GM21526 (cell line): ENCODE measurements around the gene HSDL1.
A peak's percentile ranks its signal among the peaks of the same experiment; 100 is the strongest.

Experiments
- ATAC-seq: cut with Tn5 transposase; IDR thresholded peaks from one replicate; pipeline ENCODE4 v1.9.1; 2021; ENCODE audit warnings: moderate library complexity; ENCODE audit not compliant: unreplicated experiment, low FRiP score

Gene HSDL1

DNA sequence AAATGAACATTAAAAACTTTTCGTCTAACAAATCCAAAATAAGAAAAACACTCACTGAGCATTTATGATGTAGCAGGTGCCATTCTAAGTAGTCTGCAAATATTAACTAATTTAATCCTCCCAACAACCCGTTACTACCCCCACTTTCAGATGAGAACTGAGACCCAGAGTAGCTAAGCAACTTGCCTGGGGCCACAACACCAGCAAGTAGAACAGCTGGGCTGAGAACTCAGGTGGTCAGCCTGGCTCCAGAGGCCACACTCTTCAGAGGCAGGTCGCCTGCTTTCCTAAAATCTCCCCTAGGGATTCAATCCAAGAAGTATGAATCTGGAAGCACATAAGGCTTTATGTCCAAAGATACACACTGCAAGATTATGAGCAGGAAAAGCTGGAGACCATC lies 34.5 kb downstream of the HSDL1 start:
- no peak for ATAC-seq

DNA sequence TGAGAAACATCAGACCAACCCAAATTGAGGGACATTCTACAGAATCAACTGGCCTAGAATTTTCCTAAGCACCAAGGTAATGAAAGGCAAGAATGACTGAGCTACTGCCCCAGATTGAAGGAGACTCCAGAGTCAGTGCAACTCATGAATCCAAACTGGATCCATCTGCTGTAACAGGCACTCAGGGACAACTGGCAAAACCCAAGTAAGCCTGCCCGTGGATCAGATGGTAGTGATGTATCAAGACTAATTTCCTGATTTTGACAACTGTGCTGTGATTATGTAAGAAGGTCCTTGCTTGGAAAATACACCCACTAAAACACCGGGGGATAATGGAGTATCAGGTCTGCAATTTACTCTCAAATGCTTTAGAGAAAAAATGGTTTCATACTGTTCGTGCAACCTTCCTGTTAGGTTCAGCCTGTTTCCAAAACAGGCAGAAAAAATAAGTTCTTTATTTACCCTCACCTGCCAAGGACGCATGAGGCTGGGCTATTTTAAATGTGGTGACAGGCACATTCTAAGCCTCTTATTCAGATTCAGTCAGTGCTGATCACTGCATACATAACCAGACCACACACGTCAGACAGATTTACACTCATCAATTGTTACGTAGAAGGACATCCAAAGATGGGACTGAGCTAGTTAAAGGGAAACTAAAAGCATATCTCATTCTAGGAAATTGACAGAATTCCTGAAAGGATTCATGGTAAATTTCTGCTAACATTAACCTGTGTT lies 35.2 kb downstream of the HSDL1 start:
- ATAC-seq: no peak

DNA sequence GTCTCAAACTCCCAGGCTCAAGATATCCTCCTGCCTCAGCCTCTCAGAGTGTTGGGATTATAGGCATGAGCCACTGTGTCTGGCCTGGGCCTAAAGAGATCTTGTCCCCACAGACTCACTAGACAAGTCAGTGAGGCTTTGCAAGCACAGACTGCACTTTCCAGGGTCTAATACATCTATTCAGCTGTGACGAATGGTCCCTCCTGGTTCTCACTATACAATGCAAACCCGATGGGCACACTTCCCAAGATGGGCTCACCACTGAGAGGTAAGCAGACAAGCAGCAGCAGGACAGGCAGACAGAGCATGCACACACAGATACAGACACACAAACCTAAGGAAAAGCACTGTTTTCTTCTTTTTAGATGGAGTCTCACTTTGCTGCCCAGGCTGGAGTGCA lies 37.1 kb downstream of the HSDL1 start:
- ATAC-seq: no peak

DNA sequence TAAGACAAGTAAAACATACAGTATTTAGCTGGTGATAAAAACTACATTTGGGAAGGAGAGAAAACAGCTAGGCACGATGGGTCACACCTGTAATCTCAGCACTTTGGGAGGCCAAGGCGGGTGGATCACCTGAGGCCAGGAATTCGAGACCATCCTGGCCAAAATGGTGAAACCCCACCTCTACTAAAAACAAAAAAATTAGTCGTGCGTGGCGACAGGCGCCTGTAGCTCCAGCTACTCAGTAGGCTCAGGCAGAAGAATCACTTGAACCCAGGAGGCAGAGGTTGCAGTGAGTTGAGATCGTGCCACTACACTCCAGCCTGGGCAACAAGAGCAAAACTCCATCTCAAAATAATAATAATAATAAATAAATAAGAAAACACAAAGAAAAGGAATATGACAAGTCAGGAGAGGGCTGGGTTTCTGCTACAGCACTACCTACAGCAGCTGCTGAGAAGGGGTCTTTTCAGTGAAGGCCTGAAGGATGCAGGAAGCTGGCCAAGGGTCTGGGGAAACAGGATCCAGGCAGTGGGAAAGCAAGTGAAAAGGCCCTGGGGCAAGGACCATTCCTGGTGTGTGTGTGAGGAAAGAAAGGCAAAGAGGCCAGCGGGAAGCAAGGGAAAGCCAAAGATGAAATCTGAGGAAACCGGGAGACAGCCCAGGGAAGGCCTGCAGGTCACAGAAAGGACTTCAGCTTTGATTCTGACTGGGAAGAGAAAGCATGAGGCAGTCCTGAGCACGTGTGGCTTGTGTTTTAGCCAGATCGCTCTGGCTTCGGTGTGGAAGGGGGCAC lies 38.8 kb downstream of the HSDL1 start:
- ATAC-seq: no peak

DNA sequence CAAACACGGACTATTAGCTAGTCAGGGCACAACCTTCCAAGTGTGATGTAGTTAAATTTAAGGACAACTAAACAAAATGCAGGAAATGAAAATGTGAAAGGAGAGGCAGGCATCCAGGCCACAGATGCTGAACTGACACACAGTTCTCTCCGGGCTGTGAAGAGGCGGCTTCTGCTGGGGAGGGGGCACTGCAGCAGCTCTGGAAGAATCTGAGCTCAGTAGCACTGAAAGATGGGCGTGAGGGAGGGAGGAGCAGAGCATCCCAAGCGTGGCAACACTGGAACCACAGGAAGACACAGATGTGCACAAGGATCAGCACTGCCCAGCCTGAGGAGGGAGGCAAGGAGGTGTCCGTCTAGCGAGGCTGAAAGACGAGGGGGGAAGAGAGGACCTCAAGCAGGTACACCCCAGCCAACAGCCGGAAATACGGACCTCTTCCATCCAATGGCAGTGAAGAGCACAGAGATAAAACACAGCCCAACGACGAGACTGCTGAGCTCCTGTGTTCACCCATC lies 39.6 kb downstream of the HSDL1 start:
- no peak for ATAC-seq

DNA sequence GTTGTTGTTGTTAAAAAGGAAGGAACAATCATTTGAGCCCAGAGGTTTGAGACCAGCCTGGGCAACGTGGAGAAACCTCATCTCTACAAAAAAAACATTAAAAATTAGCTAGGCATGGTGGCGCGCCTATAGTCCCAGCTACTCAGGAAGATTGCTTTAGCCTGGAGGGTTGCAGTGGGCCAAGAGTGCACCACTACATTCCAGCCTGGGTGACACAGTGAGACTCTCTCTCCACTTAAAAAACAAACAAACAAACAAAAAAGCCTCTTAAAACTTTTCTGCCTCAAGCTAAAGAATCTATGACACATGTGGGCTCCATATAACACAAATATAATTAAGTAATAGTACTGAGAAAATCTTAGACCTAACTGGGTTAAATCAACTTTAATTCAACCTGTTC lies 40.7 kb downstream of the HSDL1 start:
- ATAC-seq: no peak

DNA sequence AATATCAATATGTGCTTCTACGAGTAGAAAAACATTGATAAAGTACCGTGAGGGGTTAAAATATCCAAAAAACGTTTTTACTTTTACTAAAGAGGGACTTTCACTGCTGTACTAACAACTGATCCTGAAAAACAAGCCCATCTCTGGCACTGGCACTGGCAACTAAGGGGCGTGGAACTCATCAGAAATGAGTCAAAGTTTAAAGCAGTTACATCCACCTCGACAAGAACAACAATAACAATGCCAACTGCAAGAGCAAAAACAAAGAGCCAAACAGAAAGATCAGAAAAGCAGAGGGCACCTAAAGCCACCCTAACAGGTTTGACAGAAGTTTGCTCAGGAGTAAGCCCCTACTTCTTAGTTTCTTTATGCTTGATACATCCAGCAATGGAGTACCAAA lies 41.3 kb downstream of the HSDL1 start:
- ATAC-seq: no peak

DNA sequence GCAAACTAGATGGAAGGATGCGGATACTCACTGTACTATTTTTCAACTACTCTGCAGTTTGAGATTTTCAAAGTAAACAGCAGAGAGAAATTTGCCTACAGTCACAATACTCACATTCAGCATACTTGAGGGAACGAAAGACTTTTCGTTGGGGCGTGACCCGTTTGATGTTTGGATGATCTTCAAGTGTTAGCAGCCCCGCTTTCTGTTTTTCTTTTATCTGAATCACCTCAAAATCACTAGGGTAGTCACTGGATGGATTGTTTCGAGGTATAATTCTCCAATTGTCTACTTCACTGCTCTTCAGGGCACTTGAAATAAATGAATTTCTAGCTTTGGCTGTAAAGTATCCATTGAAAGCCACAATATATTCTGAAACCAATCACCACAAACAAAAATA lies 46.0 kb downstream of the HSDL1 start:
- no peak for ATAC-seq

DNA sequence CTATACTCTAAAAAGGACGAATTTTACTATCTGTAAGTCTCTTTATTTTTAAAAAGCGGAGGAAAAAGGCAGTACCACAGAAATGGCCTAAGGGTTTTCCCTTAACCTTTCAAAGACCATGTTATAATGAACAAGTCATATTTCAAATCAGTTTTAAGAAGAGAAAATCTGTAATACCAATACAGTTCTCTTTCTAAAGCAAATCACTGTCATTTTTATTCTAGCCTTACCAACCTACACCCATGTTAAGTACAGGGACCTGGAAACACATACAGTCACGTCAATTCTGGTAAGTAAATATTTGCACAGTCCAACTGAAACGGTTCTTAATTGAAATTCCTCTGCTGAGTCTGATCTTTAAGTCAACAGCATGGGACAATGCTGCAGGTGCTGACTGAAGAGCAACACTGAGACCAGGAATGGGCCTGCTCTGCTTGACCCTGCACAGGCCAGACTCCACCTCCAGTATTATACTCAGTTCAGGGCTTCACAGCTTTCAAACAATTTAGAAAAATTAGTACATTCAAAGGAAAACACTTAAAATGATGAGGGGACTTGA lies 48.5 kb downstream of the HSDL1 start:
- ATAC-seq: no peak

DNA sequence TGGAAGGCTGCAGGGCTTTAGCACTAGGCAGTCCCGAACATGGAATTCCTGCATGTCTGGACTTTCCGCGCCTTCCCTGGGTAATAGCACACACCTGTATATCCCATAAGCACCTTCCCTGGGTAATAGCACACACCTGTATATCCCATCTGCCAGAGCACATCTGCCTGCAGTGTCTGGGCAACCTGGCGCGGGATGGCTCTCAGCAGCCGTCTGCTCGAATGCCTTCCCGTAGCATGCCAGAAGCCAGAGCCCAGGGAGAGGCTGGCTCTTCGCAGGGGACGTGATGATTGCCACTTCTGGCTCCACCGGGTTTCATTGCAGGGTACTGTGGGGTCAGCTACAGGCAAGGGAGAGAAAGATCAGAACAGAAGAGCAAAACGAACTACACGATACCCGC lies 49.5 kb downstream of the HSDL1 start:
- ATAC-seq: no peak

DNA sequence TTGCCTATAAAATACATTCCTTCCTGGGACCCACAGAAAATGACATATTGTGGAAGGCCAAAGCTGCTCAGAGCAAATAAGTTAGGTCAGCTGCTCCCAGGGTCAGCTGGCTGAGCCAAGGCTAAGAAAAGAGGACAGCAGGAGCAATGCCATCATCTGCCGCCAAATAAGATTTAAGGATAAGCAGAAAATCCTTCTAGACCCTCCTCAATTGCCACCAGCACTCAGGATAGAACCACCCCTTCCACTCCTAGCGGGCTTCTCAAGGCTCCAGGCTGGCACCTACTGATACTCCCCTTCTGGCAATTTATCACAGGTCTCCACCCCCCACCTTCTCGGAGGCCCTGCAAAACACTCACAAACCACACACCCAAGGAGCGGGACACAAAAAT lies 51.1 kb downstream of the HSDL1 start:
- no peak for ATAC-seq

DNA sequence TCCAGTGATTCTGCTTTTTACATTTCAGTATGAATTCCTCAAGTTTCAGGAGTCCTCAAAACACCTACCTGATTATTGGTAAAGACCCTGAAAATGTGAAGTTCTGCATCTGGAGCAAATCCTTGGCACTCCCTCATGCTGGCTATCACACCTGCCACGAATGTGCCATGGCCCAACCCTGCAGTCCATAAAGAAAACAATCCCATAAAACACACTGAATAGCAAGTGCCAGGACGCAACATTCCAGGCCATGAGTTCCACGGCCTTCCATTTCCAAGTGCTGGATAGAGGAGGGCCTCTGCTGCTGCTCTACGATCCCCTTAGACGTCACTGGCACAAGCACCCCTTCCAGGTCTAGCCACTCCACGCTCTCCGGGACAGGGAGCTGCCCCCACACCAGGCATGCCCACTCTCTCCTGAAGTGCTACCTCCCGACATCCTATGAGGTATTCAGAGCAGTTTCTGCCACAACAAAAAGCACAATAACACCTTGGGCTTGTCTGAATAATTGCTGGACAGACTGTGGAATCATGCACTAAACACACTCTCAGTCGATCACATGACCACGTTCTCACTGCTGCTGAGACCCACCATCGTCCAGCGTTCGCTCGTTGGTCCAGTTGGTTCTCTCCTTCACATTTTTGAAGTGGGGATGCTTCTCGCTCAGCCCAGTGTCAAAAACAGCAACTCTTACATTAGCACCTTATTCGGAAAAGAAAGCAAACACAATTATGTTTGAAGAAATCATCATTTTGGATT lies 51.7 kb downstream of the HSDL1 start:
- ATAC-seq: no peak

DNA sequence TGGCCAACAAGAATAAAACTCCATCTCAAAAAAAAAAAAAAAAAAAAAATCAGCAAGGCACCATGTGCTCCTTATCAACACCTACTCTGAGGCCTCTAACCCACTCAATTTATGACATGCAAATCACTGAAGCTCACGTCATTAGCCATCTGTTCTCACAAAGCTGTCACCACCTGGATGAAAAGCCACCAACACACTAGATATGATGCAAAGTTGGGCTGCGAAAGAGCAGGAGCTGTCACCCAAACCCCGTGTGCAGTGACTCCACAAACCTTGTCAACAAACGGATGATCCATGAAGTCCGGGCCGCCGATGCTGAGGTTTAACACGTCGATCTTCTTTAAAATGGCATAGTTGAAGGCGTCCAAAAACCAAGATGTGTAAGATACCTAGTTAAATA lies 53.5 kb downstream of the HSDL1 start:
- ATAC-seq: no peak

DNA sequence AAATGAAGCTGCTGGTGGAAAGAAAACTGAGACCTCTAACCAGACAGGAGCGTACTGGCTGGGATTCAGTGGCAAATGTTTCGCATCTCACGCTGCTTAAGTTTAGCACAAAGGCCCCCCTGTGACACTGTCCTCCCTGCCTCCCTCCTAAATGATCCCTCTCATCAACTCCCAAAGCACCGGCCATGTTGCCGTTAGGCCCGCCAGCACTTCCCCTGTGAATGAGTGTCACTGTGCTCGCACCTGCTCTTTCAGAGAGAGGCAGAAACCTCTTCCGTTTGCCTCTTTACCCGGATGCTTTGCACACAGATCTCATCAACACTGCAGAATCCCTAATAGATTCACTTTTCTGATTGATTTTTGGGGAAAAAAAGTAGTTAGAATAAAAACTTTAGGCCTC lies 54.8 kb downstream of the HSDL1 start:
- ATAC-seq: no peak

DNA sequence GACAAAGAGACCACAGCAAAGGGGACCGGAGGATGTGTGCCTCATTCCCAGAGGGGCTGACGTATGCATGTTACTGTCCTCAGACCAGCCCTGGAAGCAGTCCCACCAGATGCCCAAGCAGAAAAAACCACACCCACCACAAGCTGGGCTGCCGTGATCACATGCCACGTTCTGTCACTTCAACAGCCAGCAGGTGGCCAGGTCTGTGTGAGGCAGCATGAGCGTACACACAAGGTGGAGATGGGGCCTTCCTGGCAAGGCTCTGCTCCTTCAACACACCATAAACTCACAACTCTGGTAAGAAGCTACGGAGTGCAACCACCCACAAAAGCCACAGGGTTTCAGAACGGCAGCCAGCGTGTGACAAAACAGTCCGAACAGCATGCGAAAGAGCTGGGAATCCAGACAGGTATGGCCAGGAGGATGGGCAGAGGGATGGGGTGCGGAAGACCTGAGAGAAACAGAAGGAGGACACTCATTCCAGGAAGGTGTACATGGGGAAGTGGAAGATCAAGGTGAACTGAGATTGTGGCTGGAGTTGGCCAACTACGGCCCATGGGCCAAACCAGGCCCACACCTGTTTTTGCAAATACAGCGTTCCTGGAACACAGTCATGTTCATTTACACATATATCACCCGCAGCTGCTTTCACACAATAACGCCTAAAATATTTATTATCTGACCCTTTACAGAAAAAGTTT lies 56.1 kb downstream of the HSDL1 start:
- ATAC-seq: peak; percentile 85

DNA sequence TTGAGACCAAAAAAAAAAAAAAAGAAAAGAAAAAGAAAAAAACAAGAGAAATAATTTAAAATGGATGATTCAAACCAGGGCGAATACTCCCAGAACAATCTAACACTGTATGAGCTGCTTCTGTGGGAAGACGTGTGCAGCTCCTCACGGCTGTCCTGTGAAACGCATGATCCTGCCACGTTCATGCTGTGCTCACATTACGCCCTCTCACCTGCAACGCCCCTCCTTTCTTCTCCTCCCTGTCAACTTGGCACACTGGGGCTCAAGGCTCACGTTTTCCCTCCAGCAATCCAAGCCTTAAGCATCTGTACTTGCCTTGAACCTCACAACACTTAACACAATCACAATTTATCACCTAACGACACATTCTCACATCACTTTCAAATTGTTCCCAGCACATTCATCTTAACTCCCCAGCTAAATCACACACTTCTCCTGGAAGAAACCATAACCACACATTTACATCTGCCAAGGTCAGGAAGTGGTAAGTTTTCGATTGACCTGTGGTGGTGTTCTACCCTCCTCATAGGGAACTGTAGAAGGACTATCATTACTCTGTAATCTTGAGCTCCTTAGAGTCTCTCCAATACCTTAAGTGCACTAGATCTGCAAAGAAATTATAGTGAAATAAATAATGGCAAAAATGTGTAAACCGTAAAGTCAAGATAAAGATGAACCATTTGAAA lies 57.4 kb downstream of the HSDL1 start:
- no peak for ATAC-seq

DNA sequence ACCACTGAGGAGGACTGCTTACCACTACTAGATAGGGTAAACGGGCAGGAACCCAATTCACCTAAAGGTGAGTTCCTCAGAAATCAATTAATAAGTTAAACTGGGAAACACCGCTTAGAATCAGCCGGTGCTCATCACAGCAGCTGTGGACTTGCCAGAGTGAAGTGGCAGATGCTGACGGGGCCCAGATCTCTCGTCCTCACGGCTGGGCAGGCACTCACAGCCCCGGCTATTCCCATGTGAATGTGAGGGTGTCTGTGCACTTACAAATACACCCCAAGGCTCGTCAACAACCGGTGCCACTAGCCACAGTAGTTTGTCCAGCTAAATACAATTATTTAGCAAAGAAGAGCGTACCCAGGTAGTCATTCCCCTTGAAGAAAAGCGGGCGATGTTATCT lies 58.0 kb downstream of the HSDL1 start:
- ATAC-seq: no peak

DNA sequence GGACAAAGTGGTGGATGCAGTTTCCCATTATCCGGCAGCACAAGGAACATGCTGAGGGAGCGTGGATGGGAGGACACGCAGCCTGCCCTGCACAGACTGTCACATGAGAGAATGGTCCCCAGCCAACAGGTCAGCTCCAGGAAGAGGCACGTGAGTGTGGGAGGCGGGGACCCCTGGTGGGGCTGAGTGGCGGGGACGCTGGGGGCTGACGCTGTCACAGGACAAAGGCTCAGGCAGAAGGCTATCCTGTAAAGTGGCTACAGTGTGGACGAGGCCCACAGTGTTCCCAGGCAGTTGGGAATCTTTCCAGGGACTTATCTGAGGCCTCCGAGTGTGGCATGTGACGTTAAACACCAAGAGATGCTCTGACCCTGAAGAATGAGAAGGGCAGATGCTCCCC lies 58.6 kb downstream of the HSDL1 start:
- ATAC-seq: no peak

DNA sequence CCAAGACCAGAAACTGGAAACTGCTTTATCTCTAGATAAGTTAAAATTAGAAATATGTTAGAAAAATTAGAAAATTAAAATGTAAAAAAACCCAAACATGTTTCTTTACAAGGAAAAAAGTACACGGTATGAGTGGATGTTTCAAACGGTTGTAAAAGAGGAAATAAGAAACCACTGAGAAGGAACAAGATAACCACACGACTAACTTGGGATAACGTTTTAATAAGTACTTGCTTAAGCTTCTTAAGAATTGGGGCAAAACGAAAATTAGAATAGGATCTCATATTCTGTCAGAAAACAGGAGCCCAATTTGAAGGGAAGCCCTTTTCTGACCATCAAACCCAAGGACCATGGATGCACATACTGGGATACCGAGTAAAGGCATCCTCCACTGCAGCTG lies 59.2 kb downstream of the HSDL1 start:
- no peak for ATAC-seq

DNA sequence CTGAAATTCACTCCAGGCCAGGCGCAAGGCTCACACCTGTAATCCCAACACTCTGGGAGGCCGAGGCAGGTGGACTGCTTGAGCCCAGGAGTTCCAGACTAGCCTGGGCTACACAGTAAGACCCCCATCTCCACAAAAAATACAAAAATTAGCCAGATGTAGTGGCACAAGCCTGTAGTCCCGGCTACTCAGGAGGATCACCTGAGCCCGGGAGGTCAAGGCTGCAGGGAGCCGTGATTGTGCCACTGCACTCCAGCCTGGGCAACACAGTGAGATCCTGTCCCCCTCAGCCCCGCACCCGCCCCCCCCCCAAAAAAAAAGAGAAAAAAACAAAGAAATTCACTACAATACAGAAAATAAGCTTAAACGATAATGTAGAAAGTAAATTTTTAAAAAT lies 59.7 kb downstream of the HSDL1 start:
- ATAC-seq: no peak
